Naive B cell (primary cell): ENCODE measurements around the gene LMCD1. TPM values are rescaled to one million over a fixed set of nuclear protein-coding genes. Genes with fewer than 3 reads are reported as not detected.

Experiments
- ATAC-seq, 2 donors: fragments of 150-1000 bp; cut with Tn5 transposase; 2 replicates each; pipeline ENCODE4 v1.10.0; 2021; ENCODE audit warnings: low read depth in 2 of 2, mild to moderate bottlenecking in 2 of 2, moderate library complexity in 2 of 2
- DNase-seq: peaks from one replicate; pipeline ENCODE4 v3.0.0; 2022
- H3K27ac Mint-ChIP-seq, 6 donors: one replicate each; pipeline ENCODE4 v1.8.0; 2020 to 2022; ENCODE audit warnings: mild to moderate bottlenecking in 6 of 6, mixed read lengths in 6 of 6, moderate library complexity in 5 of 6, inconsistent platforms in 2 of 6
- H3K27me3 Mint-ChIP-seq, 3 donors: one replicate each; pipeline ENCODE4 v1.8.0; 2021 to 2022; ENCODE audit warnings: mixed read lengths in 3 of 3, mild to moderate bottlenecking in 1 of 3
- H3K36me3 Mint-ChIP-seq, 2 donors: one replicate each; pipeline ENCODE4 v1.8.0; 2020 to 2022; ENCODE audit warnings: mixed read lengths in 2 of 2, inconsistent platforms in 1 of 2, mild to moderate bottlenecking in 1 of 2
- H3K4me1 Mint-ChIP-seq, 3 donors: one replicate each; pipeline ENCODE4 v1.8.0; 2020 to 2022; ENCODE audit warnings: mixed read lengths in 3 of 3, inconsistent platforms in 1 of 3, mild to moderate bottlenecking in 1 of 3, moderate library complexity in 1 of 3
- H3K4me3 Mint-ChIP-seq, 8 donors: one replicate each; pipeline ENCODE4 v1.8.0; 2020 to 2022; ENCODE audit warnings: mild to moderate bottlenecking in 8 of 8, mixed read lengths in 8 of 8, moderate library complexity in 8 of 8, inconsistent platforms in 2 of 8
- H3K9me3 Mint-ChIP-seq, 7 donors: one replicate each; pipeline ENCODE4 v1.8.0; 2020 to 2022; ENCODE audit warnings: mixed read lengths in 7 of 7, mild to moderate bottlenecking in 5 of 7, inconsistent platforms in 2 of 7, moderate library complexity in 1 of 7
- polyA plus RNA-seq, 6 donors: library from polyadenylated mRNA; unstranded; fragments of 300-500 nt; fragmentation: Illumina TruSeq; gene quantifications; one replicate each; pipeline ENCODE4 v1.2.3, GENCODE V29; 2021; ENCODE audit warnings: low read depth in 6 of 6

The LMCD1 gene
- polyA plus RNA-seq, 6 donors from 2014 or later = 0.56 to 1.0 TPM; not detected in 4

- DNase-seq (no peak), ATAC-seq (no peak)
- H3K27ac Mint-ChIP-seq = no peak overlapping the region
- peaks cover 0 to 2% (median 0%) of the 10 kb centered on the region in 7 donors for H3K9me3 Mint-ChIP-seq
- peaks cover 4 to 9% (median 9%) of the 10 kb centered on the region in 3 donors for H3K27me3 Mint-ChIP-seq
- no peaks in the 10 kb centered on the region for H3K36me3 Mint-ChIP-seq
- H3K4me3 Mint-ChIP-seq = no peak overlapping the region
- no peaks in the 10 kb centered on the region for H3K4me1 Mint-ChIP-seq
Observed at GRCh38 chr3:8470801-8471200, 30.8 kb upstream of the LMCD1 start.

DNA sequence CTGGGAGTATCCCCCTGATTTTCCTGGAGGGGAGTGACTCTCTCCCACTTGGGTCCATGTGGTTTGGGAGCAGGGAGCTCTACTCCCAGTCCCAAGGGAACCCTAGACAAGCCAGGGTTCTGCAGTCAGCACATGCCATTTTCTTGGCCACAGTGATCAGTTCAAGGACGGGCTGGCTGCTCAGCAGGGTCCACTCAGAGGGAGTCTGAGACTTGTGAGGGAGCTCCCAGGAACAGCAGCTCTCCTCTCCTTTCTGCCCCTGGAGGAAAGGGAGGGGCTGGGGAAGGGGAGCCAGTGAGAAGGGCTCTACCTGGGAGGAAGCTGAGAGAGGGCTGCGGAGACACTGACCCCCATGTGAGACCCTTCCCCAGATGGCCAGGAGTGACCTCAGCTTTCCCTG is 29.1 kb upstream of the LMCD1 start:
- H3K4me3 Mint-ChIP-seq = no peak overlapping the region
- ATAC-seq (no peak), DNase-seq (no peak)
- peaks cover 1 to 5% (median 2%) of the 10 kb centered on the region in 3 donors for H3K27me3 Mint-ChIP-seq
- peak overlapping the region in 1 of 6 donors; percentile 30 for H3K27ac Mint-ChIP-seq
- H3K4me1 Mint-ChIP-seq = no peaks in the 10 kb centered on the region
- peaks cover 0 to 4% (median 0%) of the 10 kb centered on the region in 7 donors for H3K9me3 Mint-ChIP-seq
- H3K36me3 Mint-ChIP-seq = no peaks in the 10 kb centered on the region

GRCh38 chr3:8473029-8473428 is 28.6 kb upstream of the LMCD1 start:
- Mint-ChIP-seq H3K36me3 (no peaks in the 10 kb centered on the region), H3K4me1 (no peaks in the 10 kb centered on the region), H3K4me3 (no peak overlapping the region), H3K27ac (no peak overlapping the region), H3K27me3 (peaks cover 0 to 5% (median 0%) of the 10 kb centered on the region in 3 donors), H3K9me3 (peaks cover 0 to 6% (median 0%) of the 10 kb centered on the region in 7 donors)
- no peak for DNase-seq
- ATAC-seq = no peak

GRCh38 chr3:8473990-8474389 is 27.6 kb upstream of the LMCD1 start:
- H3K27me3 Mint-ChIP-seq = peaks cover 0 to 5% (median 0%) of the 10 kb centered on the region in 3 donors
- no peak for ATAC-seq
- no peak for DNase-seq
- H3K27ac Mint-ChIP-seq = no peak overlapping the region
- no peaks in the 10 kb centered on the region for H3K36me3 Mint-ChIP-seq
- H3K4me3 Mint-ChIP-seq = no peak overlapping the region
- H3K4me1 Mint-ChIP-seq = no peaks in the 10 kb centered on the region
- H3K9me3 Mint-ChIP-seq = peaks cover 0 to 7% (median 0%) of the 10 kb centered on the region in 7 donors

- Mint-ChIP-seq H3K36me3 (no peaks in the 10 kb centered on the region), H3K4me3 (no peak overlapping the region), H3K27ac (no peak overlapping the region), H3K9me3 (peaks cover 0 to 7% (median 0%) of the 10 kb centered on the region in 7 donors), H3K27me3 (peaks cover 0 to 5% (median 0%) of the 10 kb centered on the region in 3 donors), H3K4me1 (no peaks in the 10 kb centered on the region)
- no peak for ATAC-seq
- DNase-seq = no peak
Observed at GRCh38 chr3:8474991-8475390, 26.6 kb upstream of the LMCD1 start.

DNA sequence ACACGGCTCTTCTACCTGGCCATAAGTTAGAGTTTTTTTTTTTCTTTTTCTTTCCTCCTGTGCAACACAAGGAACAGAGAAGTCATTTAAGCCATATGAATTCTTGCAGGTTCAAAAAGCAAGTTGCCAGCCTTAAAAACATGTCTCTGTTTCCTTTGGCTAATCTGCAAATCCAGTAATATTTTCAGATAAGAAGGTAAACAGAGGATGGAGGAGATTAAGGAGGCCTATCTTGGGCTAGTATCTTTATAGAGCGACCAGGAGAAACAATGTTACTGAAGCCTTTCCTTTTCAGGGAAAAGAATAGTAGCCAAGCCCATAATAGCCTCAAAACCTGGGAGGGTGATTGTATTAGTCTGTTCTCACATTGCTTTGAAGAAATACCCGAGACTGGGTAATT is 20.9 kb upstream of the LMCD1 start:
- H3K4me3 Mint-ChIP-seq = no peak overlapping the region
- DNase-seq (no peak), ATAC-seq (no peak)
- H3K36me3 Mint-ChIP-seq = no peaks in the 10 kb centered on the region
- no peaks in the 10 kb centered on the region for H3K4me1 Mint-ChIP-seq
- H3K27ac Mint-ChIP-seq = no peak overlapping the region
- H3K9me3 Mint-ChIP-seq = peaks cover 0 to 11% (median 0%) of the 10 kb centered on the region in 7 donors
- H3K27me3 Mint-ChIP-seq = peaks cover 0 to 1% (median 0%) of the 10 kb centered on the region in 3 donors

DNA sequence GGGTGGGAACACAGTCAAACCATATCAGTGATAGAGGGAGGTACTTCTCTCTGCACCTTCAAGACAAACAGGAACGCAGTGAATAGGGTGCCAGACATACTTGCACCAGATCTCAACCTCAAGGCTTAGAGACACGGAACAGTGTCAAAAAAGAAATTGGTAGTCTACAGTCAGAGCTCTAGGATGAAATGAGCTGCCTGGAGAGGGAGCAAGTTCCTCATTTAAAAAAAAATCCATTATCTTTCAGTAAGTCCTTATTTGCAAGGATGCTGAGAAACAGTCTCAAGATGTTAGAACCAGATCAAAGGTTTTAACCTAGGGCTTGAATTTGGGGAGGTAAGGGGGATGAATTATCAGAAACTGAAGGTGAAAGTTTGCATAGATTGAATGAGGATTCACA is 20.2 kb upstream of the LMCD1 start:
- H3K9me3 Mint-ChIP-seq = peaks cover 0 to 11% (median 0%) of the 10 kb centered on the region in 7 donors
- H3K4me3 Mint-ChIP-seq = no peak overlapping the region
- no peaks in the 10 kb centered on the region for H3K4me1 Mint-ChIP-seq

DNA sequence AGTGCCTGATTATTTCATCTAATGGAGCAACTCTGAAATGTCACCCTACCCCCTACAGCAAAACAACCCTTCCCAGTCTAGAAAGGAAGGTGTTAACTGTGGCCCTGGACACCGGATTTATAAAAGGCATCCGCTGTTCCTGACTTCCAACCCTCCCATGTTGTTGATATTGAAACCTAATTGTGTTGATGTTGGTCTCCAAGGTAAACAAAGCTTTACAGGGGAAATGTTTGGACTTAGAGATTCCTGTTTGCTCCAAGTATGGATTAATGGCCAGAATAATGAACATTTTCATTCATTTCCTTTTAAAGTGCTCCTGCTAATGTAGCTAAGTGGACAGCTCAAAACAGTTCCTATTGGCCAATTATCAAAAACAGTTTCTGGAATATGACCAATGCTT is 19.4 kb upstream of the LMCD1 start:
- DNase-seq (no peak), ATAC-seq (no peak)
- H3K27ac Mint-ChIP-seq = no peak overlapping the region
- peaks cover 0 to 11% (median 0%) of the 10 kb centered on the region in 7 donors for H3K9me3 Mint-ChIP-seq
- H3K4me1 Mint-ChIP-seq = no peaks in the 10 kb centered on the region
- no peaks in the 10 kb centered on the region for H3K27me3 Mint-ChIP-seq
- no peak overlapping the region for H3K4me3 Mint-ChIP-seq
- H3K36me3 Mint-ChIP-seq = no peaks in the 10 kb centered on the region

More for the DNA sequence above, 20.2 kb upstream of the LMCD1 start:
- no peaks in the 10 kb centered on the region for H3K36me3 Mint-ChIP-seq
- ATAC-seq (no peak), DNase-seq (no peak)
- H3K27me3 Mint-ChIP-seq = no peaks in the 10 kb centered on the region
- H3K27ac Mint-ChIP-seq = no peak overlapping the region

GRCh38 chr3:8482960-8483665 is 18.5 kb upstream of the LMCD1 start:
- DNase-seq = no peak
- no peak overlapping the region for H3K4me3 Mint-ChIP-seq
- ATAC-seq = no peak
- H3K27ac Mint-ChIP-seq = peak overlapping the region in 1 of 6 donors; percentile 46
- no peaks in the 10 kb centered on the region for H3K36me3 Mint-ChIP-seq
- H3K27me3 Mint-ChIP-seq = no peaks in the 10 kb centered on the region
- H3K9me3 Mint-ChIP-seq = peaks cover 0 to 11% (median 0%) of the 10 kb centered on the region in 7 donors
- no peaks in the 10 kb centered on the region for H3K4me1 Mint-ChIP-seq

DNA sequence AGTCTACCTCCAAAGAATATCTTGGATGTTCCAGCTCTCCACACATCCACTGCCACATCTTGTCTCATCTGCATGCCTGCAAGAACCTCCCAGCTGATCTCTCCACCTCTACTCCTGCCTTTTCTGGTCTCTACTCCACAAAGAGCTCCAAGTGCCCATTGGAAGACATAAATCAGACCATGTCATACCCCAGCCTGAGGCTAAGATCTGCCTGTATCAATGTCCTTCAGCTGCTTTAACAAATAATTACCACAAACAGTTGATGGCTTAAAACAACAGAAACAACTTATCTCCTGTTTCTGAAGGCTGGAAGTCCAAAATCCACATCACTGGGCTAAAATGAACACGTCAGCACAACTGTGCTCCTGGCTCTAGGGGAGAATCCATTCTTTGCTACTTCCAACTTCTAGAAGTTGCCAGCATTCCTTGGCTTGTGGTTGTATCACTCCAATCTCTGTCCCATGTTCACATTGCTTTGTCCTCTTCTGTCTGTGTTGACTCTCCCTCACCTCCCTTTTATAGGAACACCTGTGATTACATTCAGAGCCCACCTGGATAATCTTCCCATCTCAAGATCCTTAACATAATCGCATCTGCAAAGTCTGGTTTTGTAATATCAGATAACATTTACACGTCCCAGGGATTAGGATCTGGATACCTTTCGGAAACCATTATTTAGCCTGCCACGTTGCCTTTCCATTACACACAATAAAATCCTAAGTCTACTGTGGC is 17.0 kb upstream of the LMCD1 start:
- H3K4me3 Mint-ChIP-seq = no peak overlapping the region
- peaks cover 0 to 11% (median 0%) of the 10 kb centered on the region in 7 donors for H3K9me3 Mint-ChIP-seq
- no peak for DNase-seq
- no peak overlapping the region for H3K27ac Mint-ChIP-seq
- no peaks in the 10 kb centered on the region for H3K36me3 Mint-ChIP-seq
- H3K4me1 Mint-ChIP-seq = no peaks in the 10 kb centered on the region
- H3K27me3 Mint-ChIP-seq = no peaks in the 10 kb centered on the region
- ATAC-seq = no peak

DNA sequence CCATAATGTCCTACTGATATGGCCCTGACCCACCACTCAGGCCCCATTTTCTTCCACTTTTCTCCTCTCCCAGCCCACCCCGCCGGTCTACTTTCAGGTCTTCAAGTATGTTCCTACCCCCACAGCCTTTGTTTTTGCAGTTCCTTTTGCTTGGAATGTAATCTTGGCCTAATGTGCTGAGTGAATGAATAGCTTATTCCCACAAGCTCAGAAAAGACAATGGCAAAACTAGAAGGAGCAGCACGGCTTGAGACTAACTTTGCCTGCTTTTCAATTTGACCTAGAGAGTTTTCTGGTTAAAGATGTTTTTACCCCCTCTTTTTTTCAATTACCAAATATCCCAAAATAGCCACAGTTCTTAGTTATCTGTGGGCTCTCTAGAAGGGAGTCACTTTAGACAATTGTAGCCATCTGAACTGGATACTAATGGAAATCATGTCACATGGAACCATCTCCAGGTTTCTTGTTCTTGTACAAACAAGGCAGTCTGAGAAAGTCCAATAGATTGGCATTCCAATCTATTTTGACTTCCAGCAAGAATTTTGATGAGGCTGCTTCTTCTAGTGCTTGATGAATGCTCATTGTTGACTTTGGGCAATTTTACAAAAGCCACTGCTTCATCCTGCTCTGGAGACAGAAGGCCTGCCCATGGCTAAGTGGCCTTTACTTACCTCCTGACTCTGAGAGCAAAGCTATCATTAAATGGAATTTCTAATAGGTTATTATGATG is 16.3 kb upstream of the LMCD1 start:
- DNase-seq (no peak), ATAC-seq (no peak)
- Mint-ChIP-seq H3K4me1 (no peaks in the 10 kb centered on the region), H3K36me3 (no peaks in the 10 kb centered on the region), H3K27ac (no peak overlapping the region), H3K27me3 (no peaks in the 10 kb centered on the region), H3K4me3 (no peak overlapping the region), H3K9me3 (peaks cover 0 to 11% (median 0%) of the 10 kb centered on the region in 7 donors)

DNA sequence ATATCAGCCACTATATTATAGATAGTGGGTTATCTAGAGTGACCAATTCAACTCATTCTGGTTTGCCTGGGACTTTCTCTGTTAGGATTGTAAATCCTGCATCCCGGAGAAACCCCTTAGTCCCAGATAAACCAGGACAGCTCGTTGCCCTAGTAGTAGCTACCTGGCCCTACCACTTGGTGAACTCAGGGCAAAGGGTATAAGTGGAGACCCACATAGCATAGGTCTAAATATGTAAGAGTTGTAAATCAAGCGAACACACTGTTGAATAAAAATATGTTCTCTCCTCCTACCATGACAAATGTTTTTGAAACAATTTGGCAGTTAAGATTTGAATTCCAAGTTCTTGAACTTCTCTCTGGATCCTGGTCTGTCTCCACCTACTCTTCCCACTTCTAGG is 15.7 kb upstream of the LMCD1 start:
- ATAC-seq = no peak
- Mint-ChIP-seq H3K9me3 (peaks cover 0 to 11% (median 0%) of the 10 kb centered on the region in 7 donors), H3K27ac (no peak overlapping the region), H3K4me3 (peak overlapping the region in 1 of 8 donors; percentile 61), H3K36me3 (no peaks in the 10 kb centered on the region), H3K27me3 (peaks cover 0 to 2% (median 0%) of the 10 kb centered on the region in 3 donors), H3K4me1 (no peaks in the 10 kb centered on the region)
- no peak for DNase-seq

DNA sequence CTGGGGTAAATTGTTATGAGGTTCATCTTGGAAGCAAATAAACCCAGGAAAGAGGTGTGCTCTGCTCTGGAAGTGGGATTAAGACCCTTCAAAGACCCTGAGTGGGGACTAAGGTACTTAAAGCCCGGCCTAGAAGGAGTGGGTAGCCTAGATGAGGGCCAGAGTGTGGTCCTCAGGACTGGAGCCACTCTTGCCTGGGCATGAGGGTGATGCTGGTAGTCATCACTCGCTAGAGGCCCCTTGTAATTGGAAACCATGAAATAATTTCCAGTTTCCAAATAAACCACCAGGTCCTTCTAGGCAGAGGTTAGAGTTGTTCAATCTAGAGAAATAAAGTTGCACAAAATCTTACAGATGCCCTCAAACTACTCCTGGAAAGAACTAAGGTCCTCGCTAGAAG is 15.2 kb upstream of the LMCD1 start:
- no peak overlapping the region for H3K27ac Mint-ChIP-seq
- peaks cover 0 to 11% (median 0%) of the 10 kb centered on the region in 7 donors for H3K9me3 Mint-ChIP-seq
- no peak for DNase-seq
- H3K4me1 Mint-ChIP-seq = no peaks in the 10 kb centered on the region
- no peak overlapping the region for H3K4me3 Mint-ChIP-seq
- peaks cover 0 to 7% (median under 1%) of the 10 kb centered on the region in 3 donors for H3K27me3 Mint-ChIP-seq
- H3K36me3 Mint-ChIP-seq = no peaks in the 10 kb centered on the region
- ATAC-seq = no peak
